ENCODE data around the gene CXCL6.

The CXCL6 gene

GRCh38 chr4:73868206-73869129 lies 32.0 kb downstream of the CXCL6 start:
- no peak for DNase-seq (ENCODE audit: low read depth)

GRCh38 chr4:73869130-73870055 lies 32.9 kb downstream of the CXCL6 start, which contains the start of gene CXCL1:
Gene CXCL1, plus strand, starts transcription at chr4:73869393. Its CDS starts 78 bp downstream, at chr4:73869471.
- DNase-seq (ENCODE audit: low read depth): no peak

GRCh38 chr4:73870260-73870659 lies 33.8 kb downstream of the CXCL6 start:
- no peak for DNase-seq (ENCODE audit: low read depth)

- DNase-seq (ENCODE audit: low read depth): no peak
Measured at GRCh38 chr4:73870768-73871167, 34.3 kb downstream of the CXCL6 start.

GRCh38 chr4:73871511-73872310 lies 35.2 kb downstream of the CXCL6 start:
- DNase-seq (ENCODE audit: low read depth): no peak

GRCh38 chr4:73872316-73873108 lies 36.0 kb downstream of the CXCL6 start:
- DNase-seq (ENCODE audit: low read depth): no peak

- no peak for DNase-seq (ENCODE audit: low read depth)
Measured at GRCh38 chr4:73874386-73874785, 37.9 kb downstream of the CXCL6 start.

GRCh38 chr4:73875401-73875800 lies 38.9 kb downstream of the CXCL6 start:
- DNase-seq (ENCODE audit: low read depth): no peak

- DNase-seq (ENCODE audit: low read depth): no peak
Measured at GRCh38 chr4:73883306-73883705, 46.8 kb downstream of the CXCL6 start.

GRCh38 chr4:73885574-73886267 lies 49.2 kb downstream of the CXCL6 start:
- DNase-seq (ENCODE audit: low read depth): no peak

Measured in CMK (cell line).